ENCODE results near the gene CCDC68.

Gene CCDC68

DNA sequence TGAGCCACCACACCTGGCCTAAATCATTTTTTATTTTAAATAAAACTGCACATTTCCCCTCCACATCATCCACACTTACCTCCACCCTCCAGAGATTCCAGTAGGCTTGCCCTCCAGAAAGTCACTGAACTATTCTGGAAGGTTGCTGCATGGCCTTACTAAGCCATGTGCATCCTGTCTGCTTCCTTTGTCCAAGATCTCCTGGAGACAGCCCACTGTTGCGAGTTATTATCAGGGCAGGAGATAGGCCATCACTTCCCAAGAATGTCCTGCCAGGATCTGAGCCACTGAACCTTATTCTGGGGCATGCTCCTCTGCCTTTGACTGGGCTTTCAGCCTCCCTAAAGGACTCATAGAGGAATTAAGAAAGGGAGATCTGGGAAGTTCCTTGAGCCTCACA lies 26.8 kb downstream of the CCDC68 start:
- TF ChIP-seq, protein P1, sequence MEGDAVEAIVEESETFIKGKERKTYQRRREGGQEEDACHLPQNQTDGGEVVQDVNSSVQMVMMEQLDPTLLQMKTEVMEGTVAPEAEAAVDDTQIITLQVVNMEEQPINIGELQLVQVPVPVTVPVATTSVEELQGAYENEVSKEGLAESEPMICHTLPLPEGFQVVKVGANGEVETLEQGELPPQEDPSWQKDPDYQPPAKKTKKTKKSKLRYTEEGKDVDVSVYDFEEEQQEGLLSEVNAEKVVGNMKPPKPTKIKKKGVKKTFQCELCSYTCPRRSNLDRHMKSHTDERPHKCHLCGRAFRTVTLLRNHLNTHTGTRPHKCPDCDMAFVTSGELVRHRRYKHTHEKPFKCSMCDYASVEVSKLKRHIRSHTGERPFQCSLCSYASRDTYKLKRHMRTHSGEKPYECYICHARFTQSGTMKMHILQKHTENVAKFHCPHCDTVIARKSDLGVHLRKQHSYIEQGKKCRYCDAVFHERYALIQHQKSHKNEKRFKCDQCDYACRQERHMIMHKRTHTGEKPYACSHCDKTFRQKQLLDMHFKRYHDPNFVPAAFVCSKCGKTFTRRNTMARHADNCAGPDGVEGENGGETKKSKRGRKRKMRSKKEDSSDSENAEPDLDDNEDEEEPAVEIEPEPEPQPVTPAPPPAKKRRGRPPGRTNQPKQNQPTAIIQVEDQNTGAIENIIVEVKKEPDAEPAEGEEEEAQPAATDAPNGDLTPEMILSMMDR (conservative IDR thresholded peaks at IDR 0.05; ENCODE audit: low read depth), result no peak
- no peak overlapping the region for H3K27ac ChIP-seq
- CTCF ChIA-PET, result no interaction called here
- no peak for DNase-seq (ENCODE audit: low spot score)
- POLR2A ChIA-PET (ENCODE audit: low non-redundant PET), result no interaction called here

GRCh38 chr18:54931152-54931551 lies 28.1 kb downstream of the CCDC68 start:
- ChIA-PET CTCF (interaction anchor here (1.6 kb wide), 1 partner anchor 9 kb away, joined by 6 read pairs; no protein-coding TSS in a partner anchor), POLR2A (ENCODE audit: low non-redundant PET) (no interaction called here)
- TF ChIP-seq, protein P1 (conservative IDR thresholded peaks at IDR 0.05; ENCODE audit: low read depth), result no peak
- H3K27ac ChIP-seq, result no peak overlapping the region
- no peak for DNase-seq (ENCODE audit: low spot score)

DNA sequence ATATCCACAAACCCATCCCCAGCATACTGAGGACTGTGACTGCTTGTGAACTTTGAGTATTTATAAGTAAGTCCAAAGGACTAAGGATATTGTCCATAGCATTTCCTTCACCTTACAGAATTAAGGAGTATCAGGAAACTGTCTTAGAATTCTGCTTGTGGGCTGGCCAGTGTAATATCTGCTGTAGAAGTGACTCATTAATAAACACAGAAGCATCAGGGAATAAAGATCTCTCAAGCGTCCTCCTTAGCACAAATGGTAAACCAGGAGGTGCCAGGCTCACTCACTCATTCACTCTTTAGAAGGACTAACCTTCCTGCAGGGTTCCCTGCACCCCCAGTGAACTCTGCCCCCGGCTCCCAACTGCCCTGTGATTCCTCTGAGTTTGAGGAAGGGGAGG lies 31.0 kb downstream of the CCDC68 start:
- DNase-seq (ENCODE audit: low spot score), result no peak
- CTCF ChIA-PET, result no interaction called here
- POLR2A ChIA-PET (ENCODE audit: low non-redundant PET), result no interaction called here
- TF ChIP-seq, protein P1 (conservative IDR thresholded peaks at IDR 0.05; ENCODE audit: low read depth), result no peak
- H3K27ac ChIP-seq, result no peak overlapping the region

DNA sequence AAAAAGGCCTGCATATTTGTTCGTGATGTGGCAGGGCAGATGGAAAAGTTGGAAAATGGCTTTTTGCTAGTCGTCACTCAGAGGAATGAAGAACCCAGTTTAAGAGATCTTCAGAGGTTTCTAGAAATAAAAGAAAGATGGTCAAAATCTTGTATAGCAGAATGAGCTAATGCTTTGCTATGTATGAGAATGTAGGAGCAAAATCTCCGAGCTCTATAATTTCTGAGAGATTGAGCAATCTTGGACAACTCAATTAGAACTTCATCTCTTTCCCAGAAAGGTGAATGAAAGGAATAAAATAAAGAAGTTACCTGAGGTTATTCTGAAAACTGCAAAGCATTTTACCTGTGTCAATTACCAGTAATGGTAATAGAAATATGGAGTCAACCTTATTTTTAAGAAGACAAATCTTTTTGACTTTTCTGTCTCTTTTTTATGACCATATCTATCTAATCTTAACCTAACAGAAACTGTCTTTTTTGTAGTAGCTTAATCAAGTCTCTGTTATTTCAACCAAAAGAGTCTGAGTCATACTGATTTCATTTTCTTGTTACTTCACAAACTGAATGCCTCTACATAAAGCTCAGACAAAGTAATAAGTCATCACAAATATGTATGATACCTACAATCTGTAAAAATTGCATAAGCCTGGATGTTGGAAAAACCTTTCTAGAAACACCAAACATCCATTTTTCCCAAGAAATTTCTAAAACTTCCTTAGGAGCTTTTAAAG lies 32.5 kb downstream of the CCDC68 start:
- ChIA-PET CTCF (no interaction called here), POLR2A (ENCODE audit: low non-redundant PET) (no interaction called here)
- H3K27ac ChIP-seq, result no peak overlapping the region
- DNase-seq (ENCODE audit: low spot score), result peak; percentile 1
- TF ChIP-seq, protein P1 (conservative IDR thresholded peaks at IDR 0.05; ENCODE audit: low read depth), result no peak

DNA sequence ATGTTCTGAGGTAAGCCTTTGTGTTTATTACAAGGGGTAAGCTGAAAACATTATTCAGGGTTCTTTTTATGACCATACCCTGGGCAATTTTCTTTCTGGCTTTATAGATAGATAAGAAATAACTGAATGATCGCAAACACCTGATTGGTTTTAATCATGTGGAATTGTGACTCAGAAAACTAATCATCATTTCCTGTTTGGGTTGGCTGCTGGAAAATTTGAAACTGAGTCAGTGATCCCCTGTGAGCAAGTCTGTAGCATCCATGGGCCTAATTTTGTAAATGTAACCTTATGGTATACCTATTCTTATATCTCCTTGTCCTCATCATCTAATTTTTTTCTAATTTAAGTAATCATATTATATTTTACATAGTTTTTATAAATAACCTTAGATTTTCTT lies 34.3 kb downstream of the CCDC68 start:
- CTCF ChIA-PET, result no interaction called here
- DNase-seq (ENCODE audit: low spot score), result no peak
- H3K27ac ChIP-seq, result no peak overlapping the region
- TF ChIP-seq, protein P1 (conservative IDR thresholded peaks at IDR 0.05; ENCODE audit: low read depth), result no peak
- POLR2A ChIA-PET (ENCODE audit: low non-redundant PET), result no interaction called here

GRCh38 chr18:54923339-54923956 lies 35.8 kb downstream of the CCDC68 start:
- TF ChIP-seq, protein P1 (conservative IDR thresholded peaks at IDR 0.05; ENCODE audit: low read depth), result no peak
- no peak overlapping the region for H3K27ac ChIP-seq
- no peak for DNase-seq (ENCODE audit: low spot score)
- POLR2A ChIA-PET (ENCODE audit: low non-redundant PET), result no interaction called here
- CTCF ChIA-PET, result no interaction called here
